GM10847 (cell line): ENCODE measurements around the gene HPS1.

Experiments
- POLR2A ChIP-seq: IDR thresholded peaks from 2 replicates; pipeline ENCODE4 v1.6.1; 2011; ENCODE audit not compliant: insufficient read length; ENCODE audit errors: extremely low read depth

HPS1 gene

DNA sequence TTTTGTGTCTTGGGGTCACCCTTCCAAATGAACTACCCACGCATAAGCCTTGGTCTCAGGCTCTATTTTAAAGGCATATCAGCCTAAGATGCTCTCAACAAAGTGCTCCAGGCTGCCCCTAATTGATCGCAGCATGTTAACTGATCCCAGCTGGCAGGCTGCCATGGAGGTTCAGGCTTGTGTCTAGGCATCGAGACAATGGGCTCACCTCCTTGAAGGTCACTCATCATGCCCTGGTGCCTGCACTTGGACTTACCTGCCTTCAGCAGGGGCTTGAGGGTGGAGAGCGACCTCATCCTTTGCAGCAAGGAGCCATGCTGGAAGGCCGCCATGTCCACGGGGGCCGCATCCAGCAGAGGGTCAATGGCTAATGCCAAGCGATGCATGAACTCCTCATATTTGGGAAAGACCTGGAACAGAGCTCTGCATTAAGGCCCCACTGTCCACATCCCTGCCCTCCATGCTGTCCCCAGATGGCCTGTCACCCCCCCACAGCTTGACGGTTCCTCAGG lies 49.6 kb downstream of the HPS1 start:
- no peak for TF ChIP-seq POLR2A

DNA sequence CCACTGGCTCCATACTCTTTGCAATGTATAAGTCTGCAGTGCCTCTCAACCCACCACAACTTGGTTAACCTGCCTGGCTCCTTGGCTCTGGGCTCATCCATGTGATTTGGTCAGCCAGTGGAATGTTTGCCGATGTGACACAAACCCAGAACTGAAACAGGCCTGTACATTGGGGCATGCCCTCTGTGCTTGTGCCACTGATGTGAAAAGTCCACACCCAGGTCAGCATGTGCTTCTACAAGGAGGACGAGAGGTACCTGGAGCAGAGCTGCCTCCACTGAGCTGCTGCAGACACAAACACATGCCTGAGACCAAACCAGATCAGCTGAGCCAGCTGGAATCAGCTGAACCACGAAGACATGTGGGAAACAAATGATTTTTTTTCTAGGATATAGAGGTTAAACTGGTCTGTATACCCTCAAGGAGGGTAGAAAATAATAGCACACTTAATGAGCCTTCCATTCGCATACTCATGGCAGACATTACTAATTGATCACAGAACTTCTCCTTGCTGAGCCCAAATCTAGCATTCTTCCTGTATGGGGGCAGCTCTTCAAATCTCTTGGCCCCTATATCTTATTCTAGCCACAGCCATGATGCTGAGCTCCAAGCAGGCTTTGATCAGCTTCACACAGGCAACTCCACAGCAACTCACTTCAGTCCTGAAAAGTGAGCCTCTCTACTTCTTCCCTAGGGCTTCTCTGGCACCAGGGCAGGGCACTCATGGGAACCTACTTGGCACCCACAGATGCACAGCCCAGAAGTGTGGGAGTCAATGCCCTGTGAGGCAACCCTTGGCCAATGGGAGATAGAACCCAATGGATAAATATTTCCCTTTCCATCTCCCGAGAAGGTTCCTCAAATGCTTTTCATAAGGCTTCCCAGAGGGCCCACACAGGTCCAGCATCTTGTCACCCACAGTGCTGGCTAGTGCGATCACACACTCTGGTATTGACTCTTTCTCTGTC lies 50.4 kb downstream of the HPS1 start:
- no peak for TF ChIP-seq POLR2A

DNA sequence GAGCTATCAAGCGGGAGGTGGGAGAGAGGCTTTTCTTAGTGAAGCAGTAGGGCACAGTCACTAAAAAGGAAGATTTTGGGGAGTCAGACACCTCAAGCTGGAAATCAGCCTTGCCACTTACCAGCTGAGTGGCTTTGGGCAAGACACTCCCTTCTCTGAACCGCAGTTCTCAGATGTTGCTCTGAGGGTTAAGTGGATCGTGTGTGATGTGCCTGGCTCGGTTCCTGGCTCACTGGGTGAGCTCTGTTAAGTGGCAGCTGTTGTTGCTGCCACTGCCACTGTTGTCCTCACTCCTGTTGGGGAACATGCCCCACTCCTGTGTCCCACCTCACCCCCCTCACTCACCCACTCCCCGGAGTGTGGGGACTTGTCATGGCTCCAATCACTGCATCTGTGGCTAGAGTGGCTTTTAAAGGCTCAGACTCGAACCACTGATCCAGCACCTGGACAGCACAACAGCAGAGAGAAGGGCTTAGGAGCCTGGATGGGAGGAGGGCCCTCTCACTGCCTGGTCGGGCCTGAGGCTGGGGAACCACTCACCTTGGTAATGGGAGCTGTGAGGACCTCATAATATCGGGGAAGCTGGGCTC lies 51.8 kb downstream of the HPS1 start:
- no peak for TF ChIP-seq POLR2A

- no peak for TF ChIP-seq POLR2A
These were observed 55.1 kb downstream of the HPS1 start for GRCh38 chr10:98391578-98391991.

- no peak for TF ChIP-seq POLR2A
These were observed 55.7 kb downstream of the HPS1 start for GRCh38 chr10:98391065-98391464.

- no peak for TF ChIP-seq POLR2A
These were observed 56.3 kb downstream of the HPS1 start for GRCh38 chr10:98390406-98390805.

GRCh38 chr10:98389398-98389797 lies 57.3 kb downstream of the HPS1 start:
- no peak for TF ChIP-seq POLR2A

DNA sequence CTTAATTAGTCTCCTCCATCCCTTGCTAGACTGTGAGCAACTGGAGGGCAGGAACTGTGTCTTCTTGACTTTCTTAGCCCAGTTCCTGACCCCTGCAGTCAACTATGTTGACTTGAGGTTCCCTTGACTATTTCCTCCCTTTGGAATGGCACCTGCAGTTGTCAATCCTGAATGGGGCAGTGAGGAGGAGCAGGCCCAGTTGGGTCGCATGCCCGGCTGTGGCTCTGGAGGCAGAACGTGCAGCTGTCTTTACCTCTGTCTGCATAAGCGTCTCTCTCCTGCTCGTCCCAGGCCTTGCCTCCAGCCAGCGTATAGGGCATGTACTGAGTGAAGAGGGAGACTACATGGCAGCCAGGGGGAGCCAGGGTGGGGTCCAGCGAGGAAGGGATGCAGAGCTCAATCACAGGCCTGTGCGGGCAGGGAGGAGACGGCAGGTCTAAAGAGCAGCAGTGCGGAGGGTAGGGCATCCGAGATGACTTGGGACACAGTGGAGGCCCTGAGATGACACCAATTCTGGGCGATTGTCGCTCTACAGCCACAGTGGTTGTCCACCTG lies 58.6 kb downstream of the HPS1 start:
- no peak for TF ChIP-seq POLR2A

DNA sequence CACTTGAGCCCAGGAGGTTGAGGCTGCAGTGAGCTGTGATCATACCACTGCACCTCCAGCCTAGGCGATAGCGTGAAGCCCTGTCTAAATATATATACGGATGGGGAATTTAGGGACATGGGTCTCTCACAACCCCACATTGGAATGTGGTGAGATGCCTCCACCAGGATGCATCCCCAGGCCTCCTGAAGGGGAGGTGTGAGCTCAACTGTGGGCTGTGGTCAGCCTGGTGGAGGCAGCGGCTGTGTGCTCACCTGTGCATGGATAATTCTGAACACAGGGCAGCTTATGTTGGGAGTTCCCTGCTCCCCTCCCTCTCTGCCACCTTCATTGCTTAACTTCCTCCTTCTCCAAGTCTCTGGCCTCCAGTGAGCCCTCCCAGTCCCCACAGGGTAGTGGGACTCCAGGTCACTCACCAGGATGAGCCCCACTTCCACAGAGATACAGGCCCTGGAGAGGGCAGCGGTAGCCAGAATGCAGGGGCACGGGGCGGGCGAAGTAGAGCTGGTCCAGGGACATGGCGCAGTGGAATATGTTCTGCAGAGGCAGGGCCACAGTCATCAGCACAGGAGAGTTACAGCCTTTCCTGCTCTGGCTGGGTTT lies 62.1 kb downstream of the HPS1 start:
- no peak for TF ChIP-seq POLR2A

DNA sequence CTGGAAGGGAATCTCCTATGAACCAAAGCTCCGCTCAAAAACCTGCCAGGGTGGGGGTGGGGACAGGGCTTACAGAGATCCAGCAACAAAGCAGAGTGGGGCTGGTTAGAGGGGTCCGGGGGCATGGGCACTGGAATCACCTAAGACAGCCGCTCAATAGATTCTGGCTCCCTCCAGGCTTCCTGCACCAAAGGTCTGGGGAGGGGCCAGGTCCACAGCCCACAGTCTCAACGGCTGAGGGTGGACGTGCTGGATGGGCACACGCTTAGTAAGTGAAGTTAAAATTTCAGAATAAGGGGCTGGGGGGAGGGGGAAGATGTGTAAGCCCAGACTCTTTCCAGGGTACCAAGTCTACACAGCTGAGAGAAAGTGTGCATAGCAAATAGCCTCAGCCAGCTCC lies 62.9 kb downstream of the HPS1 start:
- TF ChIP-seq POLR2A, result no peak

- TF ChIP-seq POLR2A, result no peak
These were observed 64.0 kb downstream of the HPS1 start for GRCh38 chr10:98382691-98383101.

DNA sequence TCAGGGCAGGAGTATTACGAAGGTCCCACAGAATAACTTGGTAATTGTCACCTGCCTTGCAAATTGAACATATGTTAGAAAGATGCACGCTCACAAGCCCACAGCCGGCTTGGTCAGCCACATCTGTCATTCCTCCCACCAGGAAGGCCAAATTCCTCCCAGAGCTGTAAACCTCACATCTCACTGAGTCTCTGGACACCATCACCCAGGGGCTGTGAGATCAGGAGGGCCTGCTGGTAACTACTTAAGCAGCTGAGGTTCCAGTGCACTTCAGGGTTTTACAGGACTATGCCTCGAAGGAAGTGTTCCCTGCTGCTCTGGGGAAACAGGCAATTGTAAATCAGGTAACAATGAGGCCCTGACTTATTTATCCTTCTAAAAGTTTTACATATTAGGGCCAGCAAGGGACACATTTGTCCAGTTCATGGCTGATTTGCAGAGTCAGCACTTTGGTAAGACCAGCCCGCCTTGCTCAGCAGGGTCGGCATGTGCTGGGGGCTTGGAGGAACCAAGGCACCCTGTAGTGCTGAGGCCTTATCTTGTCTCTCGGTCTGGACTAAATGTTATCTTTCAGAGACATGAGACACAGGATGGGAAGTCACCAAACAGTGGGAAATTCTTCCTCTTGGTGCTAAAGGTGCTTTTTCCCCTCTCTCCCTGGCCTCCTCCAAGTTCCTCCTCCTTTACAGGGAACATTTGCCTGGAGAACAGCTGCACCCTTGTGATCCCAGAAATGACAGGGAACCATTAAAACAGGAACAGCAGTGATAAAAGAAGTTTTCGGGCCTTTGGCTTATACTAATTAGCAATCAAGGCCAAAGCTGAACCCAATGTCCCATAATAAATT lies 66.0 kb downstream of the HPS1 start:
- TF ChIP-seq POLR2A, result no peak

GRCh38 chr10:98378722-98379121 lies 68.0 kb downstream of the HPS1 start:
- no peak for TF ChIP-seq POLR2A

DNA sequence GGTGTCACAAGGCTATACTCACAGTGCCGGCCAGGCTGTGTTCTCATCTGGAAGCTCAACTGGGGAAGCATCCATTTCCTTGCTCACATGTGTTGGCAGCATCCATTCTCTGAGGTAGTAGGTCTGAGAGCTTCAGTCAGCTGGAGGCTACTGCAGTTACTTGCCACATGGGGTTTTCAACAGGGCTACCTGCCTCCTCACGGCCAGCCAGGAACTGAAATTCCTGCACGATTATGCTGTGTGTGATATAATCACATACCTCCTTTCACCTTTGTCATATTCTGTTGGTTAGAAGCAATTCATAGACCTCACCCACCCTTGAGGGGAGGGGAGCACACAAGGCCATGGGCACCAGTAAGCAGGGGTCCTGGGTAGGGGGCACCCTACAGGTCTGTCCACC lies 69.2 kb downstream of the HPS1 start:
- TF ChIP-seq POLR2A, result no peak

GRCh38 chr10:98377001-98377400 lies 69.7 kb downstream of the HPS1 start:
- TF ChIP-seq POLR2A, result no peak
